ENCODE results near the gene FRY. TPM values are rescaled to one million over a fixed set of nuclear protein-coding genes. Genes with fewer than 3 reads are reported as not detected.
A peak's percentile ranks its signal among the peaks of the same experiment; 100 is the strongest.

FRY gene
- total RNA-seq, 1 experiment from 2014 or later: 5.3 TPM

- TF ChIP-seq, protein P1, sequence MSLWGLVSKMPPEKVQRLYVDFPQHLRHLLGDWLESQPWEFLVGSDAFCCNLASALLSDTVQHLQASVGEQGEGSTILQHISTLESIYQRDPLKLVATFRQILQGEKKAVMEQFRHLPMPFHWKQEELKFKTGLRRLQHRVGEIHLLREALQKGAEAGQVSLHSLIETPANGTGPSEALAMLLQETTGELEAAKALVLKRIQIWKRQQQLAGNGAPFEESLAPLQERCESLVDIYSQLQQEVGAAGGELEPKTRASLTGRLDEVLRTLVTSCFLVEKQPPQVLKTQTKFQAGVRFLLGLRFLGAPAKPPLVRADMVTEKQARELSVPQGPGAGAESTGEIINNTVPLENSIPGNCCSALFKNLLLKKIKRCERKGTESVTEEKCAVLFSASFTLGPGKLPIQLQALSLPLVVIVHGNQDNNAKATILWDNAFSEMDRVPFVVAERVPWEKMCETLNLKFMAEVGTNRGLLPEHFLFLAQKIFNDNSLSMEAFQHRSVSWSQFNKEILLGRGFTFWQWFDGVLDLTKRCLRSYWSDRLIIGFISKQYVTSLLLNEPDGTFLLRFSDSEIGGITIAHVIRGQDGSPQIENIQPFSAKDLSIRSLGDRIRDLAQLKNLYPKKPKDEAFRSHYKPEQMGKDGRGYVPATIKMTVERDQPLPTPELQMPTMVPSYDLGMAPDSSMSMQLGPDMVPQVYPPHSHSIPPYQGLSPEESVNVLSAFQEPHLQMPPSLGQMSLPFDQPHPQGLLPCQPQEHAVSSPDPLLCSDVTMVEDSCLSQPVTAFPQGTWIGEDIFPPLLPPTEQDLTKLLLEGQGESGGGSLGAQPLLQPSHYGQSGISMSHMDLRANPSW (CRISPR knock-in tag; conservative IDR thresholded peaks at IDR 0.05; ENCODE audit: low read depth): no peak
- TF ChIP-seq ZNF396 (CRISPR knock-in tag; IDR thresholded peaks at IDR 0.05; ENCODE audit: borderline replicate concordance) (no peak), CBFB (CRISPR knock-in tag; IDR thresholded peaks at IDR 0.05; ENCODE audit: low read depth) (no peak), TCF7 (CRISPR knock-in tag; IDR thresholded peaks at IDR 0.05; ENCODE audit: low read depth) (no peak), CREM (CRISPR knock-in tag; IDR thresholded peaks at IDR 0.05) (no peak)
Observed at GRCh38 chr13:32214071-32214470, 182.5 kb downstream of the FRY start (continued).

- ATAC-seq (peak; percentile 47; the same call in 1 of the 2 replicates), DNase-seq (ENCODE audit: low spot score) (no peak)
- no peak overlapping the region for H3K4me3 Mint-ChIP-seq
- H3K36me3 Mint-ChIP-seq: no peaks in the 10 kb centered on the region
- no peaks in the 10 kb centered on the region for H3K9me3 Mint-ChIP-seq
- ChIA-PET CTCF (no interaction called here), POLR2A (no interaction called here)
- no peaks in the 10 kb centered on the region for H3K27me3 Mint-ChIP-seq (ENCODE audit: low read depth)
- TF ChIP-seq ZNF423 (CRISPR knock-in tag; IDR thresholded peaks at IDR 0.05) (no peak), MYBL2 (CRISPR knock-in tag; IDR thresholded peaks at IDR 0.05) (no peak), SMAD4 (CRISPR knock-in tag; IDR thresholded peaks at IDR 0.05) (no peak), JAZF1 (CRISPR knock-in tag; IDR thresholded peaks at IDR 0.05) (no peak), E2F1 (CRISPR knock-in tag; IDR thresholded peaks at IDR 0.05) (no peak), ZNF232 (CRISPR knock-in tag; IDR thresholded peaks at IDR 0.05) (no peak), SP1 (CRISPR knock-in tag; conservative IDR thresholded peaks at IDR 0.05) (no peak), PRDM15 (CRISPR knock-in tag; IDR thresholded peaks at IDR 0.05) (peak; percentile 59; the same call in 1 of the 2 replicates)
- TF ChIP-seq, protein P2, sequence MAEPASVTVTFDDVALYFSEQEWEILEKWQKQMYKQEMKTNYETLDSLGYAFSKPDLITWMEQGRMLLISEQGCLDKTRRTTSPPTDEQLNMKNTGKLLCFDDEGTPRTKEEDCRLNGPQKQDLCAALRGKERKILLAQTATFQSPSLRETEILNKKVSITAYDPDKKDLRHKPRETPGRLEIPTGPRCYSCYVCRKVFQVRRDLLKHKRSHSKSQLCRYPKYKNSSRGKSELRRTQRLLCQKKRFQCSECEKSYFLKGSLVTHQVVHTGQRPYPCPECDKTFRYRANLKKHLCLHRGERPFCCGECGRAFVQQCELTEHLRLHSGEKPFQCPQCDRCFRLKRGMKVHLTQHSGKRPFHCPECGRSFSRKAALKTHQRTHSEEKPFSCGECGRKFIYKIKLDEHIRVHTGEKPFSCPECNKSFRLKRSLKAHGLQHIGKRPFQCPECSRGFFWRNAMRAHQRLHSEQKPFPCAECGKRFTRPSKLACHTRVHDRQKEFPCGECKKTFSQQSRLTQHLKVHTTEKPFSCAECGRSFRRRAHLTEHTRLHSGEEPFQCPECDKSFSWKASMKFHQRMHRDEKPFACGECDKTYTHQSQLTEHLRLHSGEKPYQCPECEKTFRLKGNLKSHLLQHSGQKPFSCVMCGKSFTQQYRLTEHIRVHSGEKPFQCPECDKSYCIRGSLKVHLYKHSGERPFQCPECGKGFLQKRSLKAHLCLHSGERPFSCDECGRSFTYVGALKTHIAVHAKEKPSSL (CRISPR knock-in tag; conservative IDR thresholded peaks at IDR 0.05): no peak
- no peak overlapping the region for H3K27ac Mint-ChIP-seq
- H3K4me1 Mint-ChIP-seq: no peaks in the 10 kb centered on the region
Observed at GRCh38 chr13:32216281-32216680, 184.7 kb downstream of the FRY start.

Data from WTC11 (cell line).